Stimulated activated CD4-positive, alpha-beta T cell treated with anti-CD3 and anti-CD28 coated beads, Interleukin-4, amount 100 ng/mL, for 1 hour (primary cell): Measurements from ENCODE around the gene AFF3.
A peak's percentile ranks its signal among the peaks of the same experiment; 100 is the strongest.
"Not testable (repeated sequence)": the region's sequence is repeated elsewhere in the genome, so short reads cannot be mapped to it uniquely, and the experiment has no call there.

Experiments
- DNase-seq: peaks from one replicate; pipeline ENCODE4 v3.0.0-alpha.2; 2020

AFF3 gene, protein sequence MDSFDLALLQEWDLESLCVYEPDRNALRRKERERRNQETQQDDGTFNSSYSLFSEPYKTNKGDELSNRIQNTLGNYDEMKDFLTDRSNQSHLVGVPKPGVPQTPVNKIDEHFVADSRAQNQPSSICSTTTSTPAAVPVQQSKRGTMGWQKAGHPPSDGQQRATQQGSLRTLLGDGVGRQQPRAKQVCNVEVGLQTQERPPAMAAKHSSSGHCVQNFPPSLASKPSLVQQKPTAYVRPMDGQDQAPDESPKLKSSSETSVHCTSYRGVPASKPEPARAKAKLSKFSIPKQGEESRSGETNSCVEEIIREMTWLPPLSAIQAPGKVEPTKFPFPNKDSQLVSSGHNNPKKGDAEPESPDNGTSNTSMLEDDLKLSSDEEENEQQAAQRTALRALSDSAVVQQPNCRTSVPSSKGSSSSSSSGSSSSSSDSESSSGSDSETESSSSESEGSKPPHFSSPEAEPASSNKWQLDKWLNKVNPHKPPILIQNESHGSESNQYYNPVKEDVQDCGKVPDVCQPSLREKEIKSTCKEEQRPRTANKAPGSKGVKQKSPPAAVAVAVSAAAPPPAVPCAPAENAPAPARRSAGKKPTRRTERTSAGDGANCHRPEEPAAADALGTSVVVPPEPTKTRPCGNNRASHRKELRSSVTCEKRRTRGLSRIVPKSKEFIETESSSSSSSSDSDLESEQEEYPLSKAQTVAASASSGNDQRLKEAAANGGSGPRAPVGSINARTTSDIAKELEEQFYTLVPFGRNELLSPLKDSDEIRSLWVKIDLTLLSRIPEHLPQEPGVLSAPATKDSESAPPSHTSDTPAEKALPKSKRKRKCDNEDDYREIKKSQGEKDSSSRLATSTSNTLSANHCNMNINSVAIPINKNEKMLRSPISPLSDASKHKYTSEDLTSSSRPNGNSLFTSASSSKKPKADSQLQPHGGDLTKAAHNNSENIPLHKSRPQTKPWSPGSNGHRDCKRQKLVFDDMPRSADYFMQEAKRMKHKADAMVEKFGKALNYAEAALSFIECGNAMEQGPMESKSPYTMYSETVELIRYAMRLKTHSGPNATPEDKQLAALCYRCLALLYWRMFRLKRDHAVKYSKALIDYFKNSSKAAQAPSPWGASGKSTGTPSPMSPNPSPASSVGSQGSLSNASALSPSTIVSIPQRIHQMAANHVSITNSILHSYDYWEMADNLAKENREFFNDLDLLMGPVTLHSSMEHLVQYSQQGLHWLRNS (N-terminal part only)

GRCh38 chr2:100142393-100142792, at the start of gene AFF3:
AFF3 (minus strand) TSS chr2:100142590; CDS start chr2:100104454, 38,136 bp downstream.
- DNase-seq = peak; percentile 19

- no peak for DNase-seq
These were observed 47.0 kb upstream of the AFF3 start for GRCh38 chr2:100189387-100189786.

DNA sequence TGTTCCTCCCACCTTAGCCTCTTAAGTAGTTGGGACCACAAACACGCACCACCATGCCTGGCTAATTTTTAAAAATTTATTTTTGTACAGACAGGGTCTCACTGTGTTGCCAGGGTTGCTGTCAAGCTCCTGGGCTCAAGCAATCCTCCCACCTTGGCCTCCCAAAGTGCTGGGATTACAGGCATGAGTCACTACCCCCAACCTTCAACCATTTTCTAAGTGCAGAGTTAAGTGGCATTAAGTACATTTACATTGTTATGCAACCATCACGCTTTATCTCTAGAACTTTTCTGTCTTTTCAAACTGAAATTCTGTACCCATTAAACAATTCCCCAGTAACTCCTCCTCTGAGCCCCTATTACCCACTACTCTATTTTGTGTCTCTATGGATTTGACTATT, 45.9 kb upstream of the AFF3 start:
- no peak for DNase-seq

- DNase-seq = no peak
These were observed 43.7 kb upstream of the AFF3 start for GRCh38 chr2:100186126-100186525.

- DNase-seq = no peak
These were observed 43.1 kb upstream of the AFF3 start for GRCh38 chr2:100185516-100185915.

- no peak for DNase-seq
These were observed 42.7 kb upstream of the AFF3 start for GRCh38 chr2:100185105-100185504.

DNA sequence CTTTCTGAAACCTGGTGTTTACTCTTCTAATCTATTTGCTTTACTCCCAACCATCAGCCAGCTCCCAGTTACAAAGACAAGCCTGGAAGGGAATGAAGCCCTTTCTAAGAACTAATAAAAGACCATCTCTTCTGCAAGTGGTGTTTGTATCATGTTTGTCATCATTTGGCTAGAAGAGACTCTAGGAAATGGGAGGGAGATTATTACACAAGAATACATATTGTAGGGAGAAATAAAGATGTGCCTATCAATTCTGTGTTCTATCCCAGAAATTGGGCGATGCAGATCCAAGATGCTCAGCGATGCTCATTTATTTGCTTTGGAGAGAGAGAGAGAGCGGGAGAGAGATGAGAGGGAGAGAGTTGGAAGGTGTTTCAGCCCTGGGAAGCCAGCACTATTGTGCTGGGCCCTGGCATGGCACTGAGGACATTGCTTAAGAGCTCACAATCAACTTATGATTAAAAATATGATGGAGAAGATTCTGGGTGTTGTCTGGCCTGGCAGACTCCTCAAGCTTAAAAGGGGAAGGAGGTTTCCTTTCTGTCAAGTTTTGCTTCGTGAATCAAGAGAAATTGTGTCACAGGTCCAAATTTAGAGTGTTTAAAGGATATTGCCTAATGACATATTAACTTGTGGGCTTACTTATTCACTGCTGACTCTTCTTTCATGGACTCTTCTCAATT, 41.8 kb upstream of the AFF3 start:
- no peak for DNase-seq

DNA sequence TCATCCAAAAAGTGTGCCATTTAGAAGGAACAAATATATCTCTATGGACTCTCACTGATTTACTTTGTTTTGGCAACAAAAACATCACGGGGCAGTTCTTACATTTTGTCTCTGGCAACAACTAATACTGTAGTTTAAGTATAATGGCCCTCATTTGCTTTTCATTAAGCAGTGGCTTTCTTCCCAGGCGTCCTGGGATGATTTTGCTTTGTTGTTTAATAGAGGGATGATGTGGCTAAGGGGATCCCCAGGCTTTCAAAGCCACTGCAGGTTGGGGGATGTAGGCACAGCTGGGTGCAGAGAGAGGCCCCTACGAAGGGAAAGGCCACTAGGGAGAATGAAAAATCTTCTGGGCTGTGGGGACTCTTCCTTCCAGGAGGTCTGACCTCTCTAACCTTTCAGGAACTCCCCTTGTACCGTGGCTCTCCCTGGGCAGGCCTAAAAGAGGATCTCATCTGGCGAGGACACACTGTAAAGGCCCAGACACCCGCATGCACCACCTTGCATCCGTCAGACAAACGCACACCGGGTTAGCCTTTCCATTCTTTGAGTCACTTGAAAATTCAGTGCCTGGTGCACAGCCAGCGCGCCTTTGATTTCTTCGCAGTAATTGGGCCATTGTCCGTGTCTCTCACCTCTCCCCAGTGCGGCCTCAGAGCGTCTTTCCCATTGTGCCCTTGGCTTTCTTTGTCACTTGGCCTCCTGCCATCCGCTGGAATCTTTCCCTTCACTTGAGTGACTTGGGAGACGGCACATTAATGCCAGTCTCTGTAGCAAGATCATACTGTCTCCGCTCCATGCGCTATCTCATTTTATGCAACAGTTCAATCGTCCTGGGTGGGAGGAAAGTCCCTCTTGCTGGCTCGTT, 40.3 kb upstream of the AFF3 start:
- no peak for DNase-seq

DNA sequence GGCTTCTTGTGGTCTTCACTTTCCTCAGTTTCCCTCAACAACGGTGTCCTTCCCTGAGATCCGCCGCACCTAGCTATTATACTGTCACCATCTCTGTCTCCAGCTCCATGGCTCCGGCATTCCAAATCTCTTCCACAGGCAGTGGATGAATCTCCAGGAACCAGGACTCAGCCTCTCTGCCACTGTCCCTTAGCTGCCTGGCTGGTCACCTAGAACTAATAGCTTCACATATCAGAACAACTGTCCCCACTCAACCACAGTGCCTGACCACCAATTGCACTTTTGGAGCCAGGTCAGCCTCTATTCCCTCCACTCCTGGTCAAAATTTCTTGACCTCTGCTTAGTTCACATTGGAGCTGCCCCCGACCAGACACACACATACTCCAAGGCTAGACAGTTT, 38.1 kb upstream of the AFF3 start:
- DNase-seq = no peak

DNA sequence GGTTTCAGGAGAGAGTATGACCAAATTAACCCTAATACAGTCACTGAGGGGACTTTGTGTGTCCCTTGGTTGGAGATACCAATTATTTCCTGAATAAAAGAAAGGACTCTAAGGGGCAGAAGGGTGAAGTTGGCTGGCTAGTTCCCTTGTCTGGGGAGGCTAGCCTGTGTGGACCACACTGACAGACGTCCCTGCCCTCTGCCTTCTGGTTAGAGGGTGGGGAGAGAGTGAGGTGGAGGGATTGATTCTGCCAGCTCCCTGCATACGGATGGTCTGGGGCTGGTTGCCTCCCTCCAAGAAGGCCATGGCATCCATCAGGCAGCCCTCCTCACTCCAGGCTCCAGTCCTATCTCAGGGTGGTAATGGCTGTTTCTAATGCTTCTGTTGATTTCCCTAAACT, 37.4 kb upstream of the AFF3 start:
- no peak for DNase-seq

DNA sequence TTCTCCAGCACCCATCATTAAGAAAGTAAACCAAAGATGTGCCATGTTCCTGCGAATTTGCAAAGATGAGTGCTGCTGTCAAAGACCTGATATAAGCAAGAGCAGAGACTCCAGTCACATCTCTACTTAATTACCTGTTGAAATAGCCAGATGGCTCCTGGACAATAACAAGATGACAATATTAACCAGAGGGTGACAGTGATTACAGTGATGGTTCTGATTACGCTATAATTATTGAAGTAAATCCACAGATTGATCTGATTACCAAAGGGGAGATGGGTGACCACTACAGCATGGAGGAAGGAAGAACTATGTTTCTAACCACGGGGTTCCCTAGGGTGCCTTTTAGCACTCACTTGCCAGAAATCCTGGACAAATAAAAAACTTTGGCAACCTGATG, 36.5 kb upstream of the AFF3 start:
- no peak for DNase-seq

- no peak for DNase-seq
These were observed 35.8 kb upstream of the AFF3 start for GRCh38 chr2:100178085-100178788.

DNA sequence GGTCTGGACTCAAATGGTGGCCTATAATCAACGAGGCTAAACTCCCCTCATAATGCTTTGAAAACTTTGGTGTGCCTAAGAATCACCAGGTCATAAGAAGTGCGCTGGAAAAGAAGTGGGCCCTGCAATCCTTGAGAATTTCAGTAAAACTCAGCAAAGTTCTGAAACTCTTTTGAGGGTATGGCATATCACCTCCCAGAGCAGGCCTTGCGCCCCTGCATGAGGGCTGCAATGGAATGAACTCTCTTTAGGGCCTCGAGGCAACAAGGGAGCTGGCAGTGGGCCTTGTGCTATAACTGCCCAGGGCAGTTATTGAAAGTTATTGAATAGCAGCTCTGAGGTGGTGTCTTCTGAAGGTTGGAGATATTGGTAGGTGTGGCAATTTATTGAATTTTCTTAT, 34.5 kb upstream of the AFF3 start:
- DNase-seq = no peak

DNA sequence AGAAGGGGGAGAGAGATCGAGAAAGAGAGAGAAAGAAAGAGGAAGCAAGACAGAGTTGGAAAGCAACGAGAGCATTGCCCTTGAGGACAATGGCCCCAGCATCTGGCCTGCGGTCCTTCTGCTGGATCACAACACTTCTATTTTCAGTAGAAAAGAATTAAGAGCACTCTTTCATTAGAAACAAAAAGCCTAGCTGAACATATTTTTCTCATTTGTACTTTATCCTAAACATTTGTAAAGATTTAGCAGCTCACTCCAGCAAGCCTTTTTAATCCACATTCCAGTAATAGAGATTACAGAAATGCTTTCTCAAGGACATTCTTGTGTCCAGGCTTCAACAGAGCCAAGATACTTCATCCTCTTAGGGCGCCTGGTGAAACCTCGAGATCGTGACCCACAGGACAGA, 31.6 kb upstream of the AFF3 start:
- DNase-seq = no peak

DNA sequence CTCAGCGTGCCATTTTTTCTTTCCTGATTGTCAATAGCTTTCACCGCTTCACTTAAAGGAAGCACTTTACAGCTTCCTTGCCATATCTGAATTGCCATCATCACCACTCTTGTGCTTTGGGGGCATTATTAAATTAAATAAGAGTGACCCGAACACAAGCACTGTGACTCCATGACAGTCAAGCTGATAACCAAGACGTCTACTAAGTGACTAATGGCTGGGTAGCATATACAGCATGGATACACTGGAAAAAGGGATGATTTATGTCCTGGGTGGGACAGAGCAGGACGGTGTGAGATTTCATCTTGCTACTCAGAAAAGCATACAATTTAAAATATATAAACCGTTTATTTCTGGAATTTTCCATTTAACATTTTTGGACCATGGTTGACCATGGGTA, 24.3 kb upstream of the AFF3 start:
- no peak for DNase-seq

GRCh38 chr2:100163605-100164004, 21.2 kb upstream of the AFF3 start:
- DNase-seq = no peak

- no peak for DNase-seq
These were observed 19.7 kb upstream of the AFF3 start for GRCh38 chr2:100161945-100162620.

DNA sequence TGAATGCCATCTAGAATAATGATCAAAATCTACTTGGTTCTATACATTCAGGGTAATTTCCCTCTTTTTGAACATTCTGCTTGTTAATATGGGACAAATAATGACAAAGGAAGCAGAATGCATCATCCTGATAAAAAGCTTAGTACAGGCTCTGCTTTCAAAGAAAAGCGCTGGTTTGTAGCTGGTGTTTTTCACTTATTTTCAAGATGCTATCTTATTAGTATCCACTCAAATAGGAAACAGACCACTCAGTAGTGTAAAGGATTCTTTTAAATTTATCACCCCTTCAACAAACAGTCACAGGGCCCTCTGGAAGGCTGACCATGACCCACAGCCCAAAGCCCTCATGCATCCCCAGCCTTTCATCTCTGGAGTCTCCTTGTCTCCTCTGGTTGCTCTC, 18.0 kb upstream of the AFF3 start:
- DNase-seq = no peak

DNA sequence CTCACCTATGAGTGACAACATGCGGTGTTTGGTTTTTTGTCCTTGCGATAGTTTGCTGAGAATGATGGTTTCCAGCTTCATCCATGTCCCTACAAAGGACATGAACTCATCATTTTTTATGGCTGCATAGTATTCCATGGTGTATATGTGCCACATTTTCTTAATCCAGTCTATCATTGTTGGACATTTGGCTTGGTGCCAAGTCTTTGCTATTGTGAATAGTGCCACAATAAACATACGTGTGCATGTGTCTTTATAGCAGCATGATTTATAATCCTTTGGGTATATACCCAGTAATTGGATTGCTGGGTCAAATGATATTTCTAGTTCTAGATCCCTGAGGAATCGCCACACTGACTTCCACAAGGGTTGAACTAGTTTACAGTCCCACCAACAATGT, 9.4 kb upstream of the AFF3 start:
- DNase-seq = not testable (repeated sequence)

- no peak for DNase-seq
These were observed 8.9 kb upstream of the AFF3 start for GRCh38 chr2:100151310-100151709.
